Measurements from ENCODE around the gene NTN1.

DNA sequence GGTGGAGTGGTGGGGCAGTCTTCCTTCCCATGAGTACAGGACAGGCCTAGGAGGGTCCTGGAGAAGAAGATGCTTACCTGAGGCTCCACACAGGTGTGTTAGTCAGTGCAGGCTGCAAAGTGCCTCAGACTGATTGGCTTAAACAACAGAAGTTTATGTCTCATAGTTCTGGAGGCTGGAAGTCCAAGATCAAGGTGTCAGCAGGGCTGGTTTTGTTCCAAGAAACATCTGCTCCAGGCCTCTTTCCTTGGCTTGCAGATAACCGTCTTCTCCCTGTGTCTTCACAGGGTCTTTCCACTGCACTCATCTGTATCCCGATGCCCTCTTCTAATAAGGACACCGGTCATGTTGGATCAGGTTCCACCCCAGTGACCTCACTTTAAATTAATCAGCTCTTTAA lies 153.0 kb downstream of the NTN1 start:
- TF ChIP-seq CTCF (IDR thresholded peaks at IDR 0.05): no peak
- no peak for TF ChIP-seq POLR2A (IDR thresholded peaks at IDR 0.05)
- no peak for TF ChIP-seq POLR2AphosphoS5 (IDR thresholded peaks at IDR 0.05)
- TF ChIP-seq EP300 (IDR thresholded peaks at IDR 0.05): no peak

All from gastroesophageal sphincter (tissue), 3 donors.